Activated gamma-delta T cell treated with anti-CD3 and anti-CD28 coated beads, Interleukin-2, amount 50 U/mL, for 16 hours (primary cell): ENCODE data around the gene XPOT.

Experiments used
- DNase-seq: peaks from one replicate; pipeline ENCODE4 v3.0.0-alpha.2; 2020; ENCODE audit warnings: low read depth

The XPOT gene

DNA sequence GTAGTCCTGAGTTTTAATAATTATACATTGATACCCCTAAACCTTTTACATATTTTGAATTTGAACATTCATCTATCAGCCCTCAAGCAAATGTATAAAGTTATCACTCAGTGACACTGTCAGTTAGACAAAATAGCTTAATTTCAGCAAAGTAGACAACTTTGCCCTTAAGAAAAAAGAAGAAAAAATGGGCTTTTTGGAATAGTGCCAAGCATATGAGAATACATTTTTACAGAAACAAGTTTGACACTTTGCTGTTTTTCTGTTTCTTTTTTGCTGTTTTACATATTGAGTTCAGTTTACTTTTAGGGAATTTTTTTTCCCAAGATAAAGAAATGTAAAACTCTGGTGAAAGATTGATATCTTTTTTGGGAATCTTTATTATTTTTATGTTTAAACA lies 62.0 kb downstream of the XPOT start:
- DNase-seq = no peak

DNA sequence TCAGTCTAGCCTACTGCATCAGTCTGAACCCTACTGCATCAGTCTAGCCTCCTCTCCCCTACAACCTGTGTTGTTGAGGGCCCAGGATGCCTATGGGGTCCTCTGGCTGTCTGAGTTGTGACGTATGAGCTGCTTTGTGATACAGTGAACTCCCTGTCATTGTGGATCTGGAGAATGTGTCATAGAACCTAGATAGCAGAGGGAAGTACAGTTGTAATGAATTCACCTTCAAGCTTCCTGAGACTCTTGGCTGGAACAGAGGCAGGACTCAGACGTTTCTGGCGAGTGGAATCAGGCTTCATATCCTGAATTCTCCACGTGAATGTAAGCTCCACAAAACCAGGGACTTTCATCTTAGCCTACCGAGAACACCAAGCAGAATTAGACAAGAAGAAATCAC lies 64.8 kb downstream of the XPOT start:
- DNase-seq = no peak

DNA sequence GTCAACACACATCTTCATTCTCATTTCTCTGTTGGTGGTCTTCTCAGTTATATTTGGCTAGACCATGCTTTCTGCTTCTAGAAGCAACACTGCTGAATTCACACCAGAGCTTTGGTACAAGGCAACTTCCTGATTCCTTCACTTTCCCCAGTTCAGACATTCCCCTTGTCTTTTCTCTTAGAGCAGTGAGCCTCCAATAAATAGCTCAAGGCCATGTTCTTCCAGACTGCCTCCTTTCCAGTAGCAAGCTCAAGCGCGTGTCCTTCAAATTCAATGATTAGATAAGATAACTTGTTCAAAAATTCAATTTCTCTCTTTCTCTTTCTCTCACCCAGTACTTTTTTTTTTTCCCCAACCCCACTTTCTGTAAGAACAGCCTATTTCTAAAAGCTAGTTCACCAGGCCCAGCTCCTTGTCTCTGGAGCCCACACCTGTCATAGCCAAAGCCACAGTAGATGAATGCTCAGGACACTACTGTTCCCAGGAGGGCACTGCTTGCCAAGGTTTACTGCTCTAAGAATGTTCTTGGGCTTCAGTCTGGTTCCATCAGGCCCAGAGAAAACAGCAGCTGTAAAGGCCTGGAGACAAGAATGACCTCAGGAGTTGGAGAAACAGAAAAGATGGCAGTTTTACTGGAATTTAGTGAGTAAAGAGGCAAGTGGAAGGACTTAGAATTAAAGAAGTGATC lies 65.4 kb downstream of the XPOT start:
- DNase-seq = no peak

DNA sequence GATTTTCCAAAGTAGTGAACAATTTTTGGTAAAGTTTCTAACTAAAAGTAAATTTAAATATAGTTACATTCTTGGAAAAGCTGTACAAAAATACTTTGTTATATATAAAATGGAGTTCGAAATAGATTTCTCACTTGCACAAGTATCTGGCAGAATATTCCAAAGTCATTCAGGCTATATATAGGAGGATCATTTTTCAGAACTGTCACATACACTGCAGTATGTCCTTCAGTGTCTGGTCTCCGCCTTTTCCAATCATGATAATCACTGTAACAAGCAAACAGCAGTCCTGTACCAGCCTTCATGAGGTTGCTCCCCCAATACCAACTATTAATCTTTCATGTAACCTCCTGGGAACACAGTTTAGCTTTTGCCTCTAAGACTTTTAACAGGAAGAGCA lies 66.3 kb downstream of the XPOT start:
- DNase-seq = no peak

DNA sequence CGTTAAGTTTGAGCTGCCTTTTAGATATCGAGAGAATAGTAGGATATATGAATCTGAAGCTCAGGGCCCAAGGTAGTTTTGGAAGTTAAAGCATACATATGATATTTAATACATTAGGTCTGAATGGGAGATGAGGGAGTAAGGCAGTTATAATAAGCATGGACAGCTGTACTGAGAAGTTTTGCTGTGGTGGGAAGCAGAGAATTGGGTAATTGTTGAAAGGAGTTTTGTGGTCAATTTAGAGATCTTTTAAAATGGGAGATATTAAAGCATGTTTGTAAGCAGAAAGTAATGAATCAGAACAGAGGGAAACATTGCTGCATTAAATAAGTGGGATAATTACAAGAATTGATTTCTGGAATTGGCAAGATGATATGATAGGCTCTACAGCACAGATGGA lies 69.0 kb downstream of the XPOT start:
- no peak for DNase-seq

DNA sequence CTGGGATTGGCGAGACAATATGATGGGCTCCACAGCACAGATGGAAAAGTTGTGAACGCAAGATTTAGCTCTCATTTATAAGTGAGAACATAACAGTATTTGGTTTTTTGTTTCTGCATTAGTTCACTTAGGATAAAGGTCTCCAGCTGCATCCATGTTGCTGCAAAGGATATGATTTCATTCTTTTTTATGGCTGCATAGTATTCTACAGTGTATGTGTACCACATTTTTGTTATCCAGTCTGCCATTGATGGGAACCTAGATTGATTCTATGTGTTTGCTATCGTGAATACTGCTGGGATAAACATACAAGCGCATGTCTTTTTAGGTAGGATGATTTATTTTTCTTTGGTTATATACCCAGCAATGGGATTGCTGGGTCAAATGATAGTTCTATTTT lies 71.3 kb downstream of the XPOT start:
- no peak for DNase-seq

DNA sequence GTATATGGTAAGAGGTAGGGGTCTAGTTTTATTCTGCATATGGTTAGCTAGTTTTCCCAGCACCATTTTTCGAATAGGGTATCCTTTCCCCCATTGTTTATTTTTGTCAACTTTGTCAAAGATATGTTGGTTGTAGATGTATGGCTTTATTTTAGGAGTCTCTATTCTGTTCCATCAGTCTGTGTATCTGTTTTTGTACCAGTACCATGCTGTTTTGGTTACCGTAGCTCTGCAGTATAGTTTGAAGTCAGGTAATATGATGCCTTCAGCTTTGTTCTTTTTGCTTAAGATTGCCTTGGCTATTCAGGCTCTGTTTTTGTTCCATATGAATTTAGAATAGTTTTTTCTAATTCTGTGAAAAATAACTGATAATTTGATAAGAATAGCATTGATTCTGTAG lies 72.7 kb downstream of the XPOT start:
- no peak for DNase-seq

DNA sequence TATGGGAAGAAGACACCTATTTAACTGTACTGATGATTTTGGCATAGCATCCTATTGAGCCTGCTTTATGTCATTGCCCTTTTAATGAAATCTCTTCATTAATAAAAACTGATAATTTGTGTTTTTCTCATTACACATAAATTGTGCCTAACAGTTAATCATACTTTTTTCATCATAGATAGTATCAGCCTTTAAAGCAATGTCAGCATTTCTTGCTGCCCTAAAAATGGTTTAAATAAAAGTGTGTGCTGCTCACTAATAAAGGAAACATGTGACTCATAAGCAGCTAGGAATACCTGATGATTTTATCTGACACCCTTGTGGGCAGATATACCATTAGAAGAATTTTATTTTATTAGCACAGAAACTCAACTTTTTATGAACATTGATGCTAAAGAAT lies 74.5 kb downstream of the XPOT start:
- DNase-seq = no peak

DNA sequence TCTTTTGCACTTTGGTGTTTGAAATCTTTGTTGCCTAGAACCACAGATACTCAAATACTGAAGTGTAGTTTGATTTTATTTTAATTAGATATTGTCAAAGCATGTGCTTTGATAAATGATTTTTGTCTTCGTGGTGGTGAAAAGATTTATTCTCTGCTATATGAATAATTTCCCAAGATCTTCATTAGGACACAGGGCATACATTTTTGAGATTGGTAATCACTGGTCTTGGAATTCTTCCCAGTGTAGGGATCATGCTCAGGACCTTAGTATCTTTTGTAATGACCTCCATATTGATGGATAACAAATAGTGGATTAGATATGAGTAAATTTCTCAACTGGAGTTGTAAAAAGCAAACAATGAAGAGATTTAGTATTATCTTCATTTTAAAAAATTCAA lies 76.0 kb downstream of the XPOT start:
- DNase-seq = no peak

DNA sequence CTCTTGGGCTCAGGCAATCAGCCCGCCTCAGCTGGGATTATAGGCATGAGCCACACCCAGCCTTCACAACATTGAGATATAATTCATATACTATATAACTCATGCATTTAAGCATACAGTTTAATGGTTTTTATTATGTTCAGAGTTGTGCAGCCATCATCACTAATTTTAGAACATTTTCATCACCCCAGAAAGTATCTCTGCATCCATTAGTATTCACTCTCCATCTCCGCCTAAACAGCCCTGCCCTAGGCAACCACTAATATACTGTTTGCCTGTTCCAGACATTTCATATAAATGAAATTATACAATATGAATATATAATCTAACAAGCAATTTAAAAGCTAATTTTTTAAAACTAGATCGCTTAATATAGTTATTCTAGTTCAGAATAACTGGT lies 82.5 kb downstream of the XPOT start:
- no peak for DNase-seq

DNA sequence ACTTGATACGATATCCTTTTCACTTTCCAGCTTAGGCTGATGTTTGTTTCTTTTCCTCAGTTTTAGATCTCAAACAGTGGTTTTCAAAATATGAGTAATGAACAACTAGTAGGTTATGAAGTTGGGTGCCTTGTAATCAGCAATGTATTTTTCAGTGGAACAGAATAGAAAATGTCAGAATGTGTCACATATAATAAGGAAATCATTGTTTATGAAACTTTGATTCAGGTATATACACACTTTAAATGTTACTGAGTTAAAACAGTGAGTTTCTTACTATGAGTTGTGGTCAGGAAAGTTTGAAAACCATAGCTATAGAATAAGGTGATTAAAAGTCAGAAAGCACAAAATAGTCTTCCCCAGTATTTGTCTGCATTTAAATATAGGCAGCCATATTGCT lies 87.5 kb downstream of the XPOT start:
- no peak for DNase-seq

DNA sequence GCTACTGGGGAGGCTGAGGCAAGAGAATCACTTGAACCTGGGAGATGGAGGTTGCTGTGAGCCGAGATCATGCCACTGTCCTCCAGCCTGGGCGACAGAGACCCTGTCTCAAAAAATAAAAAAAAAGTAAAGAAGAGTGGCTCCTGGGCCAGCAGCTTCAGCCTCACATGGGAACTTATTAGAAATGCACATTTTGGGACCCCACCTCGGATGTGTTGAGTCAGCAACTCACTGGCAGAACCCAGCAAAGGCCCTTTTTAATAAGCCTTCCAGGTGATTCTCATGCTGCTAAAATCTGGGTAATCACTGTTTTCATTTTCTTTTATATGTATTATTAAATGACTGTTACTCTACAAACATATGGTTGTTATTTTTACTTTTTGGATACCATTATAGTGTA lies 89.3 kb downstream of the XPOT start:
- no peak for DNase-seq

DNA sequence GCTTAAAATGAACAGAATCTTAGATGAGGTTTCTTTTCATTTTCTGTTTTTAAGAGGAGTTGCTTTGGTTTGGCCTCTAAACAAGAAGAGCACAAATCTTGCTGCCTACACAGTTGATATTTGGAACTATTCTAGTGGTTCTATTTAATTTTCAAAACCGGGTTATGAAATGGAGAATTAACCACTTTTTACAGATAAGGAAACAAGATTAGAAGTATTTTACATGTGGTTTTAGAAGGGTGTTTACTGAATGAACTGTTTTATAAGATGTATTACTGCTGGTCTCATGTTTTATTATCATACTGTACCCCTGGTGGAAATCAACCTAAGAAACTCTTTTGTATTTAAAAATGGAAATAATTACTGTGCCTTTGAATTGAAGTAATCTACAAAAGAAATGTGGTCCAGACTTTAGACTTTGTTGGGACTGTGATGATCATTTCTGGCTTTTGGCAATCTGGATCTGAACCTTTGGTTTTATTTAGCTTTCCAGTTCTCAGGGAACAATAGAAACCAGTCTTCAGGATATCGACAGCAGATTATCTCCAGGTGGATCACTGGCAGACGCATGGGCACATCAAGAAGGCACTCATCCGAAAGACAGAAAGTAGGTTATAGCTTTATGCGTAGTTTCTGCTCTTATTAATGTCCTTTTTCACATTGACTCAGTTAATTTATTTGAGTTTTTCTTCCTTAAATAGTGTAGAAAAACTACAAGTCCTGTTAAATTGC lies 91.0 kb downstream of the XPOT start:
- no peak for DNase-seq

DNA sequence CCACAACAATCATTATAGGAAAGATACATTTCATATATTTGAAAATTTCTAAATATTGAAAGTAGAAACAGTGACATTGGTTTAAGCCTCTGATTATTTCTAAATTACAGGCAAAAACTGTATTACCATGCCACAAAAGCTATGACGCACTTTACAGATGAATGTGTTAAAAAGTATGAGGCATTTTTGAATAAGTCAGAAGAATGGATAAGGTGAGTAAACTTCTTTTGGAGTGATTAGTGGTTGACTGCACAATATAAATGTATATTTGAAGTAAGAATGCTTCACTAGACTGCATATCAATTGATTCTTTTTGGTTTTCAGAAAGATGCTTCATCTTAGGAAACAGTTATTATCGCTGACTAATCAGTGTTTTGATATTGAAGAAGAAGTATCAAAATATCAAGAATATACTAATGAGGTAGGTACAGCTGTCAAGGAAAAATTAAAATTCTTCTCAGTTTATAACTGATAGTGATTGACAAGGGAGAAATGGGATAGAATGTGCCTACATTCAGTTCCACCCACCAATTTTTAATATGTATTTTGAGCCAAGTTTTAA lies 92.7 kb downstream of the XPOT start:
- no peak for DNase-seq

DNA sequence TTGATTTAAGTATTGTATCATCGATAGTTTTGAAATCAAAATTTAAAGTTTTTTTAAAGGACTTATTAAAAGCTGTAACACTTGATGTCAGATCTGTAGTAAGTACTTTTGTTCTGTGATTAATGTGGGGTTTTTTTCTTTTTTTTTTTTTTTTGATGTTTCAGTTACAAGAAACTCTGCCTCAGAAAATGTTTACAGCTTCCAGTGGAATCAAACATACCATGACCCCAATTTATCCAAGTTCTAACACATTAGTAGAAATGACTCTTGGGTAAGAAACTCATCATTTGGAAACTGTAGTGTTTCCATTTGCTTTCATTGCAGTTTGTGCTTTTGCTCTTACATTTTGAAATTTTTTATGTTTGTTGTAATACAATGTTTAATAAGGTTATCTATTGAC lies 93.3 kb downstream of the XPOT start:
- DNase-seq = no peak

DNA sequence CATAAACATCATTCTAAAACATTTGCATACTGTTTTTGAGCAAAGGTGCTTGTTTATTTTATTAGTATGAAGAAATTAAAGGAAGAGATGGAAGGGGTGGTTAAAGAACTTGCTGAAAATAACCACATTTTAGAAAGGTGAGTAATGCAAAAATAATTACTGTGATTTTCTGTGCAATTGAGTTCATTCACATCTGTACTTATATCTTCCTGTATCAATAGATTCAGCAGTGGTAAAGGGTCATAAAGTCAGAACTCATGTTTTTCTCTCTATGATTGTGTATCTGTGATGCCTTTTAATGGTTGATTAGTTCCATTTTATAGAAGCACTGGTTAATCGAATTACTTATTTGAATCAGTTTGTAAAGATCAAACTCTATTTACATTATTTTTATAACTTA lies 93.7 kb downstream of the XPOT start:
- DNase-seq = no peak

DNA sequence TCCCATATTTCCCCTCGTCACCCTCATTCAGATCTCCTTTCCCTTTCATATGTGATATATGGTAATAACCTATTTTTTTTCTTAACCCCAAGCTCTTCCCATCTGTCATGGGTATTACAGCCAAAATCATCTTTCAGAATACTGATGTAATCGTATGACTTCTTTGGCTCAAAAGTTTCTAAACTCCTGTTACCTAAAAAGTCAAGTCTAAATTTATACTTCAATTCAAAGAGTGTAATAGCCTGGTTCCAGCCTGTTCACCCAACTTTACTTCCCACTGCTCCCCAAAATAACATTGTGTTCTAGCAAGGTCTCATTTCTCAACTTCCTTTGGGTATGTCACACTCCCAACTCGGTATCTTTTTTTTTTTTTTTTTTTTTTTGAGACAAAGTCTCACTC lies 96.2 kb downstream of the XPOT start:
- no peak for DNase-seq
